Mucosa of gallbladder (tissue), 1 donor: ENCODE measurements around the gene TOX2. TPM values are rescaled to one million over a fixed set of nuclear protein-coding genes. Genes with fewer than 3 reads are reported as not detected.
"Not testable (repeated sequence)": the region's sequence is repeated elsewhere in the genome, so short reads cannot be mapped to it uniquely, and the experiment has no call there.

Source experiments
- DNase-seq: peaks from one replicate; pipeline ENCODE4 v3.0.0-alpha.2; 2020; ENCODE audit warnings: low spot score
- total RNA-seq: library from RNA; stranded (reverse); gene quantifications from one replicate; pipeline ENCODE4 v1.2.1, GENCODE V29; 2021
- donor health status: DM: no; HTN: no; CAD: no.

Gene TOX2
- total RNA-seq, 1 donor from 2014 or later, result 4.5 TPM

- DNase-seq, result no peak
Measured at GRCh38 chr20:44031781-44032582, 117.3 kb downstream of the TOX2 start.

GRCh38 chr20:44032583-44033331 lies 118.1 kb downstream of the TOX2 start:
- DNase-seq, result no peak

- no peak for DNase-seq
Measured at GRCh38 chr20:44033344-44033743, 118.7 kb downstream of the TOX2 start.

- no peak for DNase-seq
Measured at GRCh38 chr20:44033873-44034272, 119.2 kb downstream of the TOX2 start.

- no peak for DNase-seq
Measured at GRCh38 chr20:44034451-44034850, 119.8 kb downstream of the TOX2 start.

GRCh38 chr20:44034965-44035635 lies 120.4 kb downstream of the TOX2 start:
- no peak for DNase-seq

- DNase-seq, result no peak
Measured at GRCh38 chr20:44035924-44036323, 121.3 kb downstream of the TOX2 start.

GRCh38 chr20:44036441-44036840 lies 121.8 kb downstream of the TOX2 start:
- DNase-seq, result no peak

- no peak for DNase-seq
Measured at GRCh38 chr20:44038681-44039123, 124.0 kb downstream of the TOX2 start.

GRCh38 chr20:44039147-44039546 lies 124.5 kb downstream of the TOX2 start:
- no peak for DNase-seq

- no peak for DNase-seq
Measured at GRCh38 chr20:44039741-44040140, 125.1 kb downstream of the TOX2 start.

GRCh38 chr20:44040202-44040915 lies 125.7 kb downstream of the TOX2 start:
- DNase-seq, result no peak

GRCh38 chr20:44041001-44041400 lies 126.3 kb downstream of the TOX2 start:
- DNase-seq, result no peak

- not testable (repeated sequence) for DNase-seq
Measured at GRCh38 chr20:44044712-44045111, 130.1 kb downstream of the TOX2 start.

- no peak for DNase-seq
Measured at GRCh38 chr20:44050327-44050726, 135.7 kb downstream of the TOX2 start.

GRCh38 chr20:44050925-44051660 lies 136.4 kb downstream of the TOX2 start:
- no peak for DNase-seq

- DNase-seq, result no peak
Measured at GRCh38 chr20:44051661-44052000, 137.0 kb downstream of the TOX2 start.

- no peak for DNase-seq
Measured at GRCh38 chr20:44052166-44052565, 137.5 kb downstream of the TOX2 start.

- DNase-seq, result no peak
Measured at GRCh38 chr20:44053046-44053445, 138.4 kb downstream of the TOX2 start.

- no peak for DNase-seq
Measured at GRCh38 chr20:44054118-44054517, 139.5 kb downstream of the TOX2 start.

- DNase-seq, result no peak
Measured at GRCh38 chr20:44054849-44055248, 140.2 kb downstream of the TOX2 start.
